Measurements from ENCODE around the gene VSIG10L.

Gene VSIG10L

GRCh38 chr19:51341976-51342580 lies at the start of gene VSIG10L:
Gene VSIG10L (minus strand): TSS chr19:51342139. CDS start chr19:51342124, 15 bp downstream.
- Histone ChIP-seq H3K4me3 (no peak within 1 kb of the TSS), H3K27ac (peak within 1 kb of the TSS in 1 of 2 donors; percentile 96)
- no peak for DNase-seq (ENCODE audit: low spot score)
- TF ChIP-seq CTCF (IDR thresholded peaks at IDR 0.05): no peak

- H3K27ac ChIP-seq: no peak overlapping the region
- H3K4me3 ChIP-seq: no peak overlapping the region
- TF ChIP-seq CTCF (IDR thresholded peaks at IDR 0.05): no peak
- no peak for DNase-seq (ENCODE audit: low spot score)
Measured at GRCh38 chr19:51391073-51391611, 49.2 kb upstream of the VSIG10L start.

GRCh38 chr19:51389143-51389542 lies 47.2 kb upstream of the VSIG10L start:
- Histone ChIP-seq H3K4me3 (no peak overlapping the region), H3K27ac (no peak overlapping the region)
- DNase-seq (ENCODE audit: low spot score): no peak
- TF ChIP-seq CTCF (IDR thresholded peaks at IDR 0.05): no peak

- TF ChIP-seq CTCF (IDR thresholded peaks at IDR 0.05): no peak
- DNase-seq (ENCODE audit: low spot score): no peak
- no peak within 1 kb of the TSS for H3K4me3 ChIP-seq
- no peak within 1 kb of the TSS for H3K27ac ChIP-seq
Measured at GRCh38 chr19:51387924-51388389, 46.0 kb upstream of the VSIG10L start, which contains the start of gene LIM2. Gene LIM2 (minus strand): TSS chr19:51387974. CDS start chr19:51387443, 531 bp downstream.

- no peak for DNase-seq (ENCODE audit: low spot score)
- H3K4me3 ChIP-seq: no peak overlapping the region
- no peak overlapping the region for H3K27ac ChIP-seq
- no peak for TF ChIP-seq CTCF (IDR thresholded peaks at IDR 0.05)
Measured at GRCh38 chr19:51386882-51387520, 45.1 kb upstream of the VSIG10L start.

GRCh38 chr19:51382004-51382403 lies 40.1 kb upstream of the VSIG10L start:
- TF ChIP-seq CTCF (IDR thresholded peaks at IDR 0.05): no peak
- no peak overlapping the region for H3K4me3 ChIP-seq
- no peak for DNase-seq (ENCODE audit: low spot score)
- no peak overlapping the region for H3K27ac ChIP-seq

Measured in coronary artery (tissue), 2 donors.